GM12872 (cell line): ENCODE results near the gene DIO1.

Source experiments
- CTCF ChIP-seq: IDR thresholded peaks from 3 replicates; pipeline ENCODE4 v1.5.1; 2011; ENCODE audit warnings: low read depth, mild to moderate bottlenecking, low read length, moderate library complexity; ENCODE audit not compliant: insufficient read depth

The DIO1 gene

GRCh38 chr1:53918343-53918742 lies 24.4 kb downstream of the DIO1 start:
- no peak for TF ChIP-seq CTCF

GRCh38 chr1:53919675-53920066 lies 25.7 kb downstream of the DIO1 start:
- no peak for TF ChIP-seq CTCF

- TF ChIP-seq CTCF: no peak
These were observed 33.4 kb downstream of the DIO1 start for GRCh38 chr1:53927376-53927881.

- no peak for TF ChIP-seq CTCF
These were observed 35.4 kb downstream of the DIO1 start for GRCh38 chr1:53929246-53929960.

- no peak for TF ChIP-seq CTCF
These were observed 36.9 kb downstream of the DIO1 start for GRCh38 chr1:53930932-53931331.

- TF ChIP-seq CTCF: no peak
These were observed 37.5 kb downstream of the DIO1 start for GRCh38 chr1:53931523-53931922.

GRCh38 chr1:53934170-53934765 lies 40.3 kb downstream of the DIO1 start:
- TF ChIP-seq CTCF: no peak
